SK-N-SH (cell line): ENCODE data around the gene SIGLECL1. TPM values are rescaled to one million over a fixed set of nuclear protein-coding genes. Genes with fewer than 3 reads are reported as not detected.

Experiments used
- CTCF ChIA-PET: fragments of 300-600, 350-600 bp; formaldehyde crosslinking; extraction: SDS; loops from one replicate; lab custom pipeline; 2021; lab: Yijun Ruan, JAX
- POLR2A ChIA-PET: fragments of 350-600 bp; sonication (Branson Sonifier 250); formaldehyde crosslinking; extraction: SDS; loops from one replicate; lab custom pipeline; 2020; ENCODE audit warnings: antibody characterized with exemption, inconsistent platforms; lab: Yijun Ruan, JAX
- DNase-seq: peaks from one replicate; pipeline ENCODE4 v3.0.0; 2012
- H2AFZ ChIP-seq: fragments of 200-600 bp; sonication (generic); 2 replicates; pipeline ENCODE4 v1.8.1; 2016; ENCODE audit warnings: antibody characterized with exemption, mild to moderate bottlenecking, low read depth
- H3F3A ChIP-seq: fragments of 200-600 bp; sonication (generic); replicated peaks from 2 replicates; pipeline ENCODE3; 2016; ENCODE audit warnings: antibody characterized with exemption, mild to moderate bottlenecking; ENCODE audit not compliant: insufficient read depth
- H3K27ac ChIP-seq, 2 experiments: fragments of 200-500 bp in 1 of 2; fragments of 200-600 bp in 1 of 2; sonication (Bioruptor generic) in 1 of 2; sonication (generic), shearing (Covaris generic) in 1 of 2; 2 replicates each; pipeline versions ENCODE4 v1.5.1 to v1.6.1; 2014 to 2016; ENCODE audit warnings: low read depth in 2 of 2, inconsistent platforms in 1 of 2, low read length in 1 of 2, mild to moderate bottlenecking in 1 of 2, mixed read lengths in 1 of 2
- H3K27me3 ChIP-seq: fragments of 200-600 bp; sonication (generic), shearing (Covaris generic); 2 replicates; pipeline ENCODE4 v1.6.1; 2016; ENCODE audit warnings: mixed run types; ENCODE audit not compliant: insufficient read depth
- H3K36me3 ChIP-seq, 2 experiments: fragments of 200-500 bp in 1 of 2; fragments of 200-600 bp in 1 of 2; sonication (Bioruptor generic) in 1 of 2; sonication (generic) in 1 of 2; replicated peaks in 1 of 2; 2 replicates each; pipeline versions ENCODE3 to v1.5.1; 2014 to 2016; ENCODE audit warnings: low read length in 1 of 2, mild to moderate bottlenecking in 1 of 2; ENCODE audit not compliant: insufficient read depth in 2 of 2, control insufficient read depth in 1 of 2
- H3K4me1 ChIP-seq, 2 experiments: fragments of 200-500 bp in 1 of 2; fragments of 200-600 bp in 1 of 2; sonication (Bioruptor generic) in 1 of 2; sonication (generic), shearing (Covaris generic) in 1 of 2; 2 replicates each; pipeline versions ENCODE4 v1.5.1 to v1.6.1; 2014 to 2016; ENCODE audit warnings: low read depth in 1 of 2, low read length in 1 of 2, mixed run types in 1 of 2; ENCODE audit not compliant: insufficient read depth in 2 of 2, control insufficient read depth in 1 of 2
- H3K4me2 ChIP-seq: fragments of 200-600 bp; sonication (generic), shearing (Covaris generic); 2 replicates; pipeline ENCODE4 v1.6.1; 2017; ENCODE audit warnings: mixed run types
- H3K4me3 ChIP-seq, 2 experiments: fragments of 200-500 bp in 1 of 2; fragments of 200-600 bp in 1 of 2; sonication (Bioruptor generic) in 1 of 2; sonication (generic), shearing (Covaris generic) in 1 of 2; 2 replicates each; pipeline versions ENCODE4 v1.5.1 to v1.8.1; 2014 to 2016; ENCODE audit warnings: low read depth in 2 of 2, inconsistent platforms in 1 of 2, low read length in 1 of 2, mild to moderate bottlenecking in 1 of 2, mixed read lengths in 1 of 2, moderate library complexity in 1 of 2
- H3K79me2 ChIP-seq: fragments of 200-600 bp; sonication (generic); 2 replicates; pipeline ENCODE4 v1.8.1; 2017; ENCODE audit warnings: mild to moderate bottlenecking; ENCODE audit not compliant: insufficient read depth
- H3K9ac ChIP-seq: fragments of 200-600 bp; sonication (generic); 2 replicates; pipeline ENCODE4 v1.6.1; 2017; ENCODE audit warnings: mixed run types
- H3K9me2 ChIP-seq: fragments of 200-600 bp; sonication (generic); 2 replicates; pipeline ENCODE4 v1.6.1; 2017; ENCODE audit warnings: mixed run types
- H3K9me3 ChIP-seq: fragments of 200-600 bp; sonication (generic); 2 replicates; pipeline ENCODE4 v1.6.1; 2017; ENCODE audit warnings: mixed run types, mild to moderate bottlenecking, moderate library complexity
- H4K20me1 ChIP-seq: fragments of 200-600 bp; sonication (generic); 2 replicates; pipeline ENCODE4 v1.6.1; 2017; ENCODE audit warnings: mild to moderate bottlenecking, mixed run types; ENCODE audit not compliant: insufficient read depth
- CHD2 ChIP-seq: fragments of 150-350 bp; IDR thresholded peaks from 2 replicates; pipeline ENCODE4 v1.6.1; 2018; ENCODE audit warnings: low read length; ENCODE audit not compliant: partially characterized antibody
- CTCF ChIP-seq: fragments of 200-600 bp; sonication (generic); IDR thresholded peaks from 2 replicates; pipeline ENCODE4 v1.6.1; 2017; ENCODE audit warnings: antibody characterized with exemption, mild to moderate bottlenecking, moderate library complexity
- EP300 ChIP-seq, 2 experiments: IDR thresholded peaks; 2 replicates each; pipeline versions ENCODE4 v1.4.0 to v1.6.1; 2012; ENCODE audit warnings: borderline replicate concordance in 1 of 2, low read depth in 1 of 2, low read length in 1 of 2
- FOXM1 ChIP-seq: IDR thresholded peaks from 2 replicates; pipeline ENCODE4 v1.4.0; 2012; ENCODE audit warnings: low read depth, mild to moderate bottlenecking
- GABPA ChIP-seq: IDR thresholded peaks from 2 replicates; pipeline ENCODE4 v1.4.0; 2012; ENCODE audit warnings: low read depth, mild to moderate bottlenecking
- IRF3 ChIP-seq: fragments of 150-350 bp; IDR thresholded peaks from 2 replicates; pipeline ENCODE4 v1.6.1; 2016; ENCODE audit warnings: mild to moderate bottlenecking, low read depth, low read length
- MXI1 ChIP-seq: IDR thresholded peaks from 2 replicates; pipeline ENCODE4 v1.6.1; 2012; ENCODE audit warnings: mild to moderate bottlenecking, low read depth, low read length, improper control_type of control experiment
- NFIC ChIP-seq: IDR thresholded peaks from 2 replicates; pipeline ENCODE4 v1.4.0; 2012; ENCODE audit warnings: borderline replicate concordance
- NRF1 ChIP-seq: IDR thresholded peaks from 2 replicates; pipeline ENCODE4 v1.6.1; 2012; ENCODE audit warnings: low read depth, mild to moderate bottlenecking, low read length
- PBX3 ChIP-seq: IDR thresholded peaks from 2 replicates; pipeline ENCODE4; 2012
- POLR2AphosphoS5 ChIP-seq: IDR thresholded peaks from 2 replicates; pipeline ENCODE4 v1.6.1; 2012; ENCODE audit warnings: low read depth, low read length
- RCOR1 ChIP-seq: fragments of 150-350 bp; IDR thresholded peaks from 2 replicates; pipeline ENCODE4 v1.6.1; 2017; ENCODE audit warnings: antibody characterized with exemption, low read length
- RFX5 ChIP-seq: IDR thresholded peaks from 2 replicates; pipeline ENCODE4 v1.6.1; 2012; ENCODE audit warnings: mild to moderate bottlenecking, improper control_type of control experiment, low read length
- RXRA ChIP-seq: IDR thresholded peaks from 2 replicates; pipeline ENCODE4 v1.4.0; 2012; ENCODE audit warnings: low read depth, mild to moderate bottlenecking, borderline replicate concordance
- TCF12 ChIP-seq: IDR thresholded peaks from 2 replicates; pipeline ENCODE4 v1.4.0; 2012
- TEAD4 ChIP-seq: IDR thresholded peaks from 2 replicates; pipeline ENCODE4 v1.4.0; 2012; ENCODE audit warnings: mild to moderate bottlenecking, borderline replicate concordance; ENCODE audit not compliant: insufficient read depth
- USF2 ChIP-seq: fragments of 150-350 bp; IDR thresholded peaks from 2 replicates; pipeline ENCODE4 v1.6.1; 2017; ENCODE audit warnings: antibody characterized with exemption, low read length, low read depth, borderline replicate concordance
- YY1 ChIP-seq: IDR thresholded peaks from 2 replicates; pipeline ENCODE4 v1.4.0; 2012; ENCODE audit warnings: low read depth, mild to moderate bottlenecking
- WGBS: methylation state at CpG from one replicate; pipeline ENCODE4 v1.1.6; 2017; ENCODE audit warnings: low lambda C conversion rate; 5-methylcytosine and 5-hydroxymethylcytosine counted together
- polyA plus RNA-seq, 3 experiments: library from polyadenylated mRNA; depleted of rRNA; stranded (reverse); fragments of >200 nt; gene quantifications; 2 replicates each; pipeline ENCODE4 v1.2.3, GENCODE V29; 2012

The SIGLECL1 gene
- polyA plus RNA-seq, 1 of the 3 experiments (the other 2 are of a cell fraction) = not detected

GRCh38 chr19:51210191-51210784, 40.6 kb upstream of the SIGLECL1 start:
- Histone ChIP-seq H3K79me2 (no peaks in the 10 kb centered on the region), H3K4me1 (no peaks in the 10 kb centered on the region), H3K4me2 (no peak overlapping the region), H4K20me1 (no peaks in the 10 kb centered on the region), H3K36me3 (no peaks in the 10 kb centered on the region), H3K9me3 (no peaks in the 10 kb centered on the region), H3K27ac (no peak overlapping the region), H3K4me3 (no peak overlapping the region), H3K9me2 (no peaks in the 10 kb centered on the region), H2AFZ (no peak overlapping the region), H3K9ac (no peak overlapping the region), H3K27me3 (peaks cover 10% of the 10 kb centered on the region; the same call in 1 of the 2 replicates), H3F3A (no peaks in the 10 kb centered on the region)
- no peak for DNase-seq
- WGBS = 14% methylated on average over 6 of the region's 6 CpGs
- no peak for TF ChIP-seq CHD2
- no peak for TF ChIP-seq MXI1
- TF ChIP-seq POLR2AphosphoS5 = no peak
- no peak for TF ChIP-seq NFIC
- no peak for TF ChIP-seq GABPA
- no peak for TF ChIP-seq NRF1
- TF ChIP-seq RXRA = no peak
- no peak for TF ChIP-seq RCOR1
- no peak for TF ChIP-seq USF2
- TF ChIP-seq TEAD4 = no peak
- no peak for TF ChIP-seq PBX3
- TF ChIP-seq IRF3 = no peak
- TF ChIP-seq EP300 (IDR thresholded peaks at IDR 0.05; ENCODE audit: borderline replicate concordance in 1 of 2, low read depth in 1 of 2, low read length in 1 of 2) = no peak
- no peak for TF ChIP-seq CTCF
- TF ChIP-seq FOXM1 = no peak
- TF ChIP-seq YY1 = no peak
- TF ChIP-seq RFX5 = no peak
- no peak for TF ChIP-seq TCF12
- POLR2A ChIA-PET = no interaction called here
- CTCF ChIA-PET = no interaction called here
